A673 (cell line): ENCODE measurements around the gene EZR.

ENCODE experiments used
- EZH2 ChIP-seq: fragments of 200-600 bp; sonication (generic); IDR thresholded peaks from 2 replicates; pipeline ENCODE4 v1.6.1; 2017; ENCODE audit warnings: borderline replicate concordance, low read depth, mild to moderate bottlenecking, mixed read lengths, antibody characterized with exemption, low read length; ENCODE audit not compliant: poor library complexity, severe bottlenecking
- TF ChIP-seq, protein P1 (sequence below): fragments of 300-800, 200-600 bp; sonication (generic); conservative IDR thresholded peaks from 2 replicates; pipeline ENCODE4 v1.5.1; 2017; ENCODE audit warnings: low read depth, mild to moderate bottlenecking, antibody characterized with exemption, low read length, moderate library complexity, mixed read lengths

DNA sequence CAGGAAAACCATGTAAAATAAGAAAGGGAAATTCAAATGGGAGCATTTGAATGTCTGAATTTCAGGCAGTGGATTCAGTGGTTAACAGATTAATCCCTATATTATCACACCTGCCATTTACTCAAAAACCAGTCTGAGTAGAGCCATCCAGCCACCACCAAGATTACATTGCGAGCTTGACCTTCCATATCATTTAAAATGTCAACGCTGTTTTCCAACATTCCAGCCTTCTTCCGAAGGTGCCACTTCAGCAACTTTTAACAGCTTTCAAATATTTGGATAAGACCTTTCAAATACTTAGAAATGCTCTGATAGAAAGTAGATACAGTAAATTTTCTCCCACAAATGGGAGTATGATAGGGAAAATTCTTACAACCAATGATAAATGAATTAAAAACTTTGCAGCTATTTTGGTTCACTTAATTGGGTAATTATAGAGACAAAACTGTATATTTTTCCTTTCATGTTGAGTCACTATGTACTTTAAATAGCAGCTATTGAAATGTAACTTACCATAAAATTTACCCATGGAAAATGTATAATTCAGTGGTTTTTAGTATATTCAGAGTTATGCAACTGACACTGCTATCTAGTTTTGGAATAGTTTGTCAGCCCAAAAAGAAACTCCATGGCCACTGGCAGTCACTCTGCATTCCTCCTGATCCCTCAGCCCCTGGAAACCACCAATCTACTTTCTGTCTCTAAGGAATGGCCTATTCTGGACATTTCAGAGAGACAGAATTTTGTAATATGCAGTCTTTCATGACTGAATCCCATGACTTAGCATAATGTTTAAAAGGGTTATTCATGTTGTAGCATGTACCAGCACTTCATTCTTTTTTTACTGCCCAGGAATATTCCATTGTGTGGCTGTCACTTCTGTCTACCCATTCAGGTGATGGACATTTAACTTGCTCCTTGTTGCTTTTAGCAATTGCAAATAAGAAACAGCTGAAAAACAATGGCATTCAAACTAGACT is 21.5 kb downstream of the EZR start:
- TF ChIP-seq, protein P1, sequence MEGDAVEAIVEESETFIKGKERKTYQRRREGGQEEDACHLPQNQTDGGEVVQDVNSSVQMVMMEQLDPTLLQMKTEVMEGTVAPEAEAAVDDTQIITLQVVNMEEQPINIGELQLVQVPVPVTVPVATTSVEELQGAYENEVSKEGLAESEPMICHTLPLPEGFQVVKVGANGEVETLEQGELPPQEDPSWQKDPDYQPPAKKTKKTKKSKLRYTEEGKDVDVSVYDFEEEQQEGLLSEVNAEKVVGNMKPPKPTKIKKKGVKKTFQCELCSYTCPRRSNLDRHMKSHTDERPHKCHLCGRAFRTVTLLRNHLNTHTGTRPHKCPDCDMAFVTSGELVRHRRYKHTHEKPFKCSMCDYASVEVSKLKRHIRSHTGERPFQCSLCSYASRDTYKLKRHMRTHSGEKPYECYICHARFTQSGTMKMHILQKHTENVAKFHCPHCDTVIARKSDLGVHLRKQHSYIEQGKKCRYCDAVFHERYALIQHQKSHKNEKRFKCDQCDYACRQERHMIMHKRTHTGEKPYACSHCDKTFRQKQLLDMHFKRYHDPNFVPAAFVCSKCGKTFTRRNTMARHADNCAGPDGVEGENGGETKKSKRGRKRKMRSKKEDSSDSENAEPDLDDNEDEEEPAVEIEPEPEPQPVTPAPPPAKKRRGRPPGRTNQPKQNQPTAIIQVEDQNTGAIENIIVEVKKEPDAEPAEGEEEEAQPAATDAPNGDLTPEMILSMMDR: no peak
- TF ChIP-seq EZH2: no peak
